H1 (cell line): ENCODE data around the gene ABCD4. TPM values are rescaled to one million over a fixed set of nuclear protein-coding genes. Genes with fewer than 3 reads are reported as not detected.
A peak's percentile ranks its signal among the peaks of the same experiment; 100 is the strongest.

Experiments used
- CTCF ChIA-PET: fragments of 300-600 bp; sonication (Branson Sonifier 250); formaldehyde crosslinking; loops from one replicate; lab custom pipeline; 2021; ENCODE audit not compliant: partially characterized antibody; lab: Charles Lee
- POLR2A ChIA-PET: fragments of 300-600 bp; sonication (Branson Sonifier 250); formaldehyde crosslinking; loops from one replicate; lab custom pipeline; 2021; ENCODE audit warnings: inconsistent platforms; ENCODE audit not compliant: partially characterized antibody; lab: Charles Lee
- DNase-seq, 2 experiments: peaks; one replicate each; pipeline versions ENCODE4 v3.0.0 to v3.0.0-alpha.2; 2010 to 2022; ENCODE audit warnings: low spot score in 2 of 2, low read depth in 1 of 2, mixed read lengths in 1 of 2
- FAIRE-seq: peaks from 2 replicates; lab custom pipeline; 2011; peaks lifted over from hg19 to GRCh38; lab: Jason Lieb, UNC
- H2AFZ ChIP-seq: 2 replicates; pipeline ENCODE4 v1.8.1; 2012; ENCODE audit warnings: low read length, inconsistent platforms
- H2AK5ac ChIP-seq: 2 replicates; pipeline ENCODE4 v1.6.1; 2013; ENCODE audit warnings: low read depth, low read length
- H2BK120ac ChIP-seq: replicated peaks from 2 replicates; pipeline ENCODE3; 2013; ENCODE audit warnings: low read depth, low read length, inconsistent platforms
- H2BK12ac ChIP-seq: 2 replicates; pipeline ENCODE4 v1.6.1; 2013; ENCODE audit warnings: low read depth, low read length
- H2BK15ac ChIP-seq: 2 replicates; pipeline ENCODE4 v1.6.1; 2013; ENCODE audit warnings: low read length
- H2BK20ac ChIP-seq: 2 replicates; pipeline ENCODE4 v1.6.1; 2013; ENCODE audit warnings: low read length
- H2BK5ac ChIP-seq: 2 replicates; pipeline ENCODE4 v1.6.1; 2013; ENCODE audit warnings: low read depth, low read length
- H3K14ac ChIP-seq: 2 replicates; pipeline ENCODE4 v1.6.1; 2013; ENCODE audit warnings: inconsistent platforms; ENCODE audit not compliant: insufficient read length
- H3K18ac ChIP-seq: 2 replicates; pipeline ENCODE4 v1.6.1; 2013; ENCODE audit warnings: low read length; ENCODE audit errors: extremely low read depth
- H3K23ac ChIP-seq: 2 replicates; pipeline ENCODE4 v1.6.1; 2013; ENCODE audit warnings: inconsistent platforms; ENCODE audit not compliant: insufficient read length
- H3K23me2 ChIP-seq: 2 replicates; pipeline ENCODE4 v1.6.1; 2013; ENCODE audit warnings: low read depth, low read length
- H3K27ac ChIP-seq: 2 replicates; pipeline ENCODE4 v1.6.1; 2011; ENCODE audit warnings: low read depth, low read length, inconsistent platforms
- H3K27me3 ChIP-seq, 4 experiments: replicated peaks in 1 of 4; 1 replicate in 1 of 4; 2 replicates in 3 of 4; pipeline versions ENCODE4 v1.6.1 to v1.8.1; 2011 to 2013; ENCODE audit warnings: low read length in 3 of 4, mild to moderate bottlenecking in 3 of 4, inconsistent platforms in 2 of 4, mixed read lengths in 2 of 4, moderate library complexity in 1 of 4; ENCODE audit not compliant: control insufficient read depth in 3 of 4, insufficient read depth in 3 of 4; ENCODE audit errors: extremely low read depth in 1 of 4
- H3K36me3 ChIP-seq, 4 experiments: 2 replicates each; pipeline versions ENCODE4 v1.6.1 to v1.8.1; 2011 to 2013; ENCODE audit warnings: mild to moderate bottlenecking in 4 of 4, low read length in 3 of 4, moderate library complexity in 2 of 4, control low read depth in 1 of 4, inconsistent platforms in 1 of 4; ENCODE audit not compliant: insufficient read depth in 4 of 4, control insufficient read depth in 2 of 4
- H3K4ac ChIP-seq: replicated peaks from 2 replicates; pipeline ENCODE3; 2013; ENCODE audit warnings: low read length, low read depth, mixed read lengths, inconsistent platforms; ENCODE audit not compliant: insufficient read length
- H3K4me1 ChIP-seq, 4 experiments: replicated peaks in 1 of 4; 1 replicate in 1 of 4; 2 replicates in 3 of 4; pipeline versions ENCODE4 v1.6.1 to v1.8.1; 2011 to 2013; ENCODE audit warnings: low read length in 3 of 4, inconsistent platforms in 2 of 4, mixed read lengths in 1 of 4; ENCODE audit not compliant: insufficient read depth in 4 of 4, control insufficient read depth in 3 of 4
- H3K4me2 ChIP-seq, 2 experiments: 2 replicates each; pipeline versions ENCODE4 v1.6.1 to v1.8.1; 2011 to 2013; ENCODE audit warnings: low read depth in 2 of 2, low read length in 2 of 2, control low read depth in 1 of 2, inconsistent platforms in 1 of 2, mild to moderate bottlenecking in 1 of 2; ENCODE audit not compliant: insufficient read depth in 1 of 2
- H3K4me3 ChIP-seq, 4 experiments: fragments of 200-600, 300-600 bp in 1 of 4; sonication (generic), shearing (Covaris generic), sonication (Bioruptor Twin) in 1 of 4; 2 replicates each; pipeline versions ENCODE4 v1.5.1 to v1.8.1; 2011 to 2016; ENCODE audit warnings: low read length in 4 of 4, low read depth in 3 of 4, control low read depth in 2 of 4, inconsistent platforms in 2 of 4, mild to moderate bottlenecking in 2 of 4, mixed read lengths in 1 of 4, moderate library complexity in 1 of 4; ENCODE audit not compliant: insufficient read depth in 2 of 4; ENCODE audit errors: extremely low read depth in 1 of 4
- H3K56ac ChIP-seq: replicated peaks from 2 replicates; pipeline ENCODE3; 2013; ENCODE audit warnings: low read depth, mild to moderate bottlenecking, mixed read lengths, low read length, inconsistent platforms; ENCODE audit not compliant: insufficient read length
- H3K79me1 ChIP-seq: 2 replicates; pipeline ENCODE4 v1.6.1; 2013; ENCODE audit warnings: low read depth, low read length, control low read depth
- H3K79me2 ChIP-seq, 2 experiments: 2 replicates each; pipeline versions ENCODE4 v1.6.1 to v1.8.1; 2012 to 2013; ENCODE audit warnings: low read length in 2 of 2, mild to moderate bottlenecking in 2 of 2, inconsistent platforms in 1 of 2; ENCODE audit not compliant: insufficient read depth in 2 of 2, control insufficient read depth in 1 of 2
- H3K9ac ChIP-seq, 4 experiments: replicated peaks in 1 of 4; 1 replicate in 1 of 4; 2 replicates in 3 of 4; pipeline versions ENCODE4 v1.6.1 to v1.8.1; 2011 to 2013; ENCODE audit warnings: low read depth in 3 of 4, low read length in 3 of 4, control low read depth in 2 of 4, mild to moderate bottlenecking in 2 of 4, moderate library complexity in 2 of 4, inconsistent platforms in 1 of 4; ENCODE audit errors: extremely low read depth in 1 of 4
- H3K9me3 ChIP-seq, 2 experiments: 2 replicates each; pipeline versions ENCODE4 v1.6.1 to v1.8.1; 2012 to 2013; ENCODE audit warnings: mild to moderate bottlenecking in 2 of 2, moderate library complexity in 2 of 2, control low read depth in 1 of 2, inconsistent platforms in 1 of 2, low read depth in 1 of 2, low read length in 1 of 2, mixed read lengths in 1 of 2; ENCODE audit not compliant: insufficient read depth in 2 of 2
- H4K20me1 ChIP-seq, 2 experiments: replicated peaks in 1 of 2; 2 replicates each; pipeline versions ENCODE3 to v1.8.1; 2011 to 2013; ENCODE audit warnings: inconsistent platforms in 2 of 2, low read length in 2 of 2, mild to moderate bottlenecking in 1 of 2; ENCODE audit not compliant: insufficient read depth in 2 of 2, control insufficient read depth in 1 of 2
- H4K5ac ChIP-seq: 2 replicates; pipeline ENCODE4 v1.6.1; 2013; ENCODE audit warnings: low read length, low read depth, mixed read lengths, inconsistent platforms; ENCODE audit not compliant: insufficient read length
- H4K8ac ChIP-seq: 2 replicates; pipeline ENCODE4 v1.8.0; 2013; ENCODE audit warnings: mild to moderate bottlenecking, moderate library complexity, low read length, inconsistent platforms; ENCODE audit not compliant: insufficient read depth; ENCODE audit errors: extremely low read depth
- H4K91ac ChIP-seq: replicated peaks from 2 replicates; pipeline ENCODE3; 2013; ENCODE audit warnings: low read length, mixed read lengths, inconsistent platforms; ENCODE audit not compliant: insufficient read length
- CREB1 ChIP-seq: IDR thresholded peaks from 2 replicates; pipeline ENCODE4 v1.6.1; 2012; ENCODE audit warnings: inconsistent platforms
- KDM5A ChIP-seq: fragments of 200-600 bp; IDR thresholded peaks from 2 replicates; pipeline ENCODE4 v1.7.1; 2012; ENCODE audit warnings: mild to moderate bottlenecking, low read length, inconsistent platforms, mixed read lengths
- MAFK ChIP-seq: IDR thresholded peaks from 2 replicates; pipeline ENCODE4 v1.6.1; 2012; ENCODE audit warnings: low read depth, mild to moderate bottlenecking, improper control_type of control experiment, low read length
- SIX5 ChIP-seq: IDR thresholded peaks from 2 replicates; pipeline ENCODE4 v1.6.1; 2011; ENCODE audit warnings: mild to moderate bottlenecking, low read depth, low read length
- SP1 ChIP-seq: IDR thresholded peaks from 2 replicates; pipeline ENCODE4 v1.6.1; 2011; ENCODE audit warnings: low read depth, low read length
- SP2 ChIP-seq: IDR thresholded peaks from 2 replicates; pipeline ENCODE4 v1.6.1; 2012; ENCODE audit warnings: mild to moderate bottlenecking, low read length, inconsistent platforms
- TCF12 ChIP-seq: IDR thresholded peaks from 2 replicates; pipeline ENCODE4 v1.6.1; 2011; ENCODE audit warnings: low read depth, mild to moderate bottlenecking, low read length
- WGBS, 2 experiments: shearing (Covaris generic) in 1 of 2; methylation state at CpG; one replicate each; pipeline versions ENCODE4 v1.1.6 to v1.1.7; 2013 to 2015; ENCODE audit warnings: low lambda C conversion rate in 2 of 2, mixed read lengths in 2 of 2, inconsistent platforms in 1 of 2, low coverage in 1 of 2, missing lambda C conversion rate in 1 of 2; ENCODE audit not compliant: insufficient replicate concordance in 2 of 2, insufficient coverage in 1 of 2, insufficient read length in 1 of 2; ENCODE audit errors: extremely low coverage in 1 of 2, missing lambda C conversion rate in 1 of 2; 5-methylcytosine and 5-hydroxymethylcytosine counted together
- polyA plus RNA-seq, 7 experiments: library from polyadenylated mRNA; depleted of rRNA in 3 of 7; stranded (reverse) in 5 of 7; unstranded in 2 of 7; fragments of >200 nt in 5 of 7; fragments of 200-250 nt in 2 of 7; gene quantifications; 1 replicate in 5 of 7; 2 replicates in 1 of 7; 4 replicates in 1 of 7; pipeline versions ENCODE4 v1.2.1 to v1.2.3, GENCODE V29; 2011 to 2013; ENCODE audit warnings: missing spikeins in 2 of 7, mixed read lengths in 2 of 7
- total RNA-seq: library from RNA; stranded (reverse); fragmentation: NEBNext Ultra II Directional; extraction: Animal tissue kit (Norgen Biotek cat#: 25700); gene quantifications from 2 replicates; pipeline ENCODE4 v1.2.1, GENCODE V29; 2021
- TF ChIP-seq, protein P1 (sequence below), 3 experiments: IDR thresholded peaks; 1 replicate in 2 of 3; 2 replicates in 1 of 3; pipeline versions ENCODE4 v1.5.1 to v1.6.1; 2011; ENCODE audit warnings: low read length in 3 of 3, mild to moderate bottlenecking in 3 of 3, inconsistent platforms in 2 of 3, low read depth in 1 of 3, moderate library complexity in 1 of 3; ENCODE audit not compliant: insufficient read depth in 1 of 3; ENCODE audit errors: control extremely low read depth in 1 of 3
- TF ChIP-seq, protein P2 (sequence below): IDR thresholded peaks from 2 replicates; pipeline ENCODE4 v1.6.1; 2012; ENCODE audit warnings: inconsistent platforms

Gene ABCD4
- total and polyA plus RNA-seq, 2 of the 8 experiments (the other 6 are each of a cell fraction or from before 2014, with no cell fraction given), result 47.9 to 97.7 TPM

DNA sequence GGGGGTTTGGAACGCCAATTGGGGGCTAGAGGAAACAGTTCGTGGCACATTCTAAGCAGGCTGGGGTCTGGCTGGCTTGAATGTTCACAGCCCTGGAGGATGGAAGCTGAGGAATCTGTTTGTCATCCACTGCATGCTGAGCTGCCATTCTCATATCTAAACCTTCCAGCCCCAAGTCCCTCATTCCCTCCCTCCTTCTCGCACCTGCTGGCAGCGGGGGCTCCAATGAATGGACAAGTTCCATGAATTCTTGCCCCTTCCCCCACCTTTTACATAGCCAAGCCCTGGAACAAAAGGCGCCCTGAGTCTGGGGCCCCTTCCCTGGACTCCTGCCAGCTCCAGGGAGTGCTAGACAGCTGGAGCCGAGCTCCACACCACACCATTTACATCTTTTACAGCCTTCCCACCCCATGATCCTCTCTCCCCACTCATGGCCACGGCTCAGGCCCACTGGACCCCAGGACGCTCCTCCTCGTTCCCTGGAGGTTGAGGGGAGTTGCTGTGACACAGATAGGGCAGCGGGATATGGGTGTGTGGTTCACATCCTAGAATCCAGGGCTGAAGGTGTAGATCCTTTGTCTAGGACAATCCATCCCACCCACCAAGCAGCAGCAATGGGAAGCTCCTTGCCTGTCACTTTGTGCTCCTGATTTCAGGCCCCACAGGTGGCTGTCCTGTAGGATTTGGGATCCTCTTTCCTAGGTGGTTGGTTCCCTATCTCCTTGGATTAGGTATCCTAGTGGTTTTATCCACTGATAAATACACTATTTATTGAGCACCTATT is 23.8 kb upstream of the ABCD4 start:
- Histone ChIP-seq H3K27ac (peak overlapping the region; percentile 99), H3K56ac (peak overlapping the region; percentile 87), H3K36me3 (no peaks in the 10 kb centered on the region), H2BK20ac (peak overlapping the region; percentile 100), H3K14ac (no peak overlapping the region), H2BK12ac (peak overlapping the region; percentile 100), H2AK5ac (peak overlapping the region; percentile 100), H4K5ac (peak overlapping the region; percentile 97), H2BK5ac (peak overlapping the region; percentile 100), H3K18ac (peak overlapping the region; percentile 100), H3K27me3 (no peaks in the 10 kb centered on the region), H3K23ac (no peak overlapping the region), H2AFZ (no peak overlapping the region), H3K23me2 (peaks cover 6% of the 10 kb centered on the region), H2BK15ac (peak overlapping the region; percentile 19; the same call in 1 of the 2 replicates), H3K9ac (peak overlapping the region in 3 of 4 experiments; percentile 35 to 76 (median 62); a peak in 6 of 7 replicates), H4K20me1 (no peaks in the 10 kb centered on the region), H3K4ac (peak overlapping the region; percentile 96), H3K79me1 (no peaks in the 10 kb centered on the region), H4K8ac (peak overlapping the region; percentile 94; the same call in 1 of the 2 replicates), H3K4me3 (peak overlapping the region in 3 of 4 experiments; percentile 37 to 45 (median 40); a peak in 6 of 8 replicates), H3K4me2 (peak overlapping the region; percentile 70 to 84), H3K79me2 (no peaks in the 10 kb centered on the region), H4K91ac (peak overlapping the region; percentile 99), H2BK120ac (peak overlapping the region; percentile 98), H3K4me1 (peaks cover 16 to 22% (median 19%) of the 10 kb centered on the region in 4 experiments), H3K9me3 (no peaks in the 10 kb centered on the region)
- FAIRE-seq, result peak; percentile 98
- 2% methylated on average over 10 of the region's 10 CpGs; no CpG with 5 or more reads in 1 of the 2 experiments for WGBS, 2 experiments
- POLR2A ChIA-PET, result interaction anchor here (0.6 to 10.9 kb wide), 32 partner anchors 8 to 182 kb away, joined by 3 to 282 read pairs (median 5); partner anchors contain the start of genes ABCD4, ISCA2, NPC2 and VRTN
- DNase-seq, result peak; percentile 85 to 95
- CTCF ChIA-PET, result interaction anchor here (0.8 to 6.5 kb wide), 18 partner anchors 10 to 164 kb away, joined by 3 to 77 read pairs (median 10); partner anchors contain the start of genes ABCD4 and VRTN
- TF ChIP-seq, protein P1, sequence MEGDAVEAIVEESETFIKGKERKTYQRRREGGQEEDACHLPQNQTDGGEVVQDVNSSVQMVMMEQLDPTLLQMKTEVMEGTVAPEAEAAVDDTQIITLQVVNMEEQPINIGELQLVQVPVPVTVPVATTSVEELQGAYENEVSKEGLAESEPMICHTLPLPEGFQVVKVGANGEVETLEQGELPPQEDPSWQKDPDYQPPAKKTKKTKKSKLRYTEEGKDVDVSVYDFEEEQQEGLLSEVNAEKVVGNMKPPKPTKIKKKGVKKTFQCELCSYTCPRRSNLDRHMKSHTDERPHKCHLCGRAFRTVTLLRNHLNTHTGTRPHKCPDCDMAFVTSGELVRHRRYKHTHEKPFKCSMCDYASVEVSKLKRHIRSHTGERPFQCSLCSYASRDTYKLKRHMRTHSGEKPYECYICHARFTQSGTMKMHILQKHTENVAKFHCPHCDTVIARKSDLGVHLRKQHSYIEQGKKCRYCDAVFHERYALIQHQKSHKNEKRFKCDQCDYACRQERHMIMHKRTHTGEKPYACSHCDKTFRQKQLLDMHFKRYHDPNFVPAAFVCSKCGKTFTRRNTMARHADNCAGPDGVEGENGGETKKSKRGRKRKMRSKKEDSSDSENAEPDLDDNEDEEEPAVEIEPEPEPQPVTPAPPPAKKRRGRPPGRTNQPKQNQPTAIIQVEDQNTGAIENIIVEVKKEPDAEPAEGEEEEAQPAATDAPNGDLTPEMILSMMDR (IDR thresholded peaks at IDR 0.05; ENCODE audit: control extremely low read depth in 1 of 3, insufficient read depth in 1 of 3, low read depth in 1 of 3, low read length in 3 of 3), result 0 out of 4 replicates have a peak, but pooled peaks of 1 of the 3 experiments have one; percentile 3
- TF ChIP-seq KDM5A, result no peak
- TF ChIP-seq MAFK, result peak; percentile 49; the same call in 1 of the 2 replicates
- TF ChIP-seq TCF12, result peak; percentile 100
- TF ChIP-seq SP2, result no peak
- TF ChIP-seq SIX5, result no peak
- TF ChIP-seq, protein P2, sequence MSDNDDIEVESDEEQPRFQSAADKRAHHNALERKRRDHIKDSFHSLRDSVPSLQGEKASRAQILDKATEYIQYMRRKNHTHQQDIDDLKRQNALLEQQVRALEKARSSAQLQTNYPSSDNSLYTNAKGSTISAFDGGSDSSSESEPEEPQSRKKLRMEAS, result peak; percentile 71
- peak; percentile 55 for TF ChIP-seq CREB1
- TF ChIP-seq SP1, result peak; percentile 96
